Mesenchymal stem cell (in vitro differentiated cells and primary cell): ENCODE measurements around the gene IGF2BP2.
"Not testable (repeated sequence)": the region's sequence is repeated elsewhere in the genome, so short reads cannot be mapped to it uniquely, and the experiment has no call there.

Experiments used
- DNase-seq: peaks from one replicate; pipeline ENCODE4 v3.0.0-alpha.2; 2013
- H2AFZ ChIP-seq: one replicate; pipeline ENCODE4 v1.6.1; 2013; ENCODE audit warnings: low read depth, mild to moderate bottlenecking, control low read depth, inconsistent platforms, low read length, moderate library complexity
- H2AK5ac ChIP-seq: 2 replicates; pipeline ENCODE4 v1.6.1; 2013; ENCODE audit warnings: low read length, moderate library complexity, mild to moderate bottlenecking, inconsistent platforms; ENCODE audit not compliant: severe bottlenecking
- H2BK120ac ChIP-seq: one replicate; pipeline ENCODE4 v1.6.1; 2013; ENCODE audit warnings: low read depth, mild to moderate bottlenecking, inconsistent platforms, low read length, moderate library complexity
- H2BK12ac ChIP-seq, 2 experiments: one replicate each; pipeline ENCODE4 v1.6.1; 2013; ENCODE audit warnings: inconsistent platforms in 2 of 2, low read length in 2 of 2, mild to moderate bottlenecking in 2 of 2, moderate library complexity in 2 of 2, control low read depth in 1 of 2
- H2BK15ac ChIP-seq: one replicate; pipeline ENCODE4 v1.6.1; 2013; ENCODE audit warnings: mild to moderate bottlenecking, low read depth, inconsistent platforms; ENCODE audit not compliant: poor library complexity, severe bottlenecking
- H2BK5ac ChIP-seq: 2 replicates; pipeline ENCODE4 v1.6.1; 2013; ENCODE audit warnings: low read depth, mild to moderate bottlenecking, low read length, control low read depth, inconsistent platforms; ENCODE audit not compliant: poor library complexity, severe bottlenecking
- H3K14ac ChIP-seq, 2 experiments: one replicate each; pipeline ENCODE4 v1.6.1; 2013; ENCODE audit warnings: inconsistent platforms in 2 of 2, low read length in 2 of 2, control low read depth in 1 of 2, mild to moderate bottlenecking in 1 of 2, moderate library complexity in 1 of 2
- H3K18ac ChIP-seq, 2 experiments: one replicate each; pipeline ENCODE4 v1.6.1; 2013; ENCODE audit warnings: inconsistent platforms in 2 of 2, low read length in 2 of 2, control low read depth in 1 of 2, low read depth in 1 of 2, mild to moderate bottlenecking in 1 of 2
- H3K23ac ChIP-seq, 2 experiments: one replicate each; pipeline ENCODE4 v1.6.1; 2013; ENCODE audit warnings: inconsistent platforms in 2 of 2, low read length in 2 of 2, mild to moderate bottlenecking in 2 of 2, moderate library complexity in 2 of 2, control low read depth in 1 of 2
- H3K27ac ChIP-seq: 2 replicates; pipeline ENCODE4 v1.5.1; 2013; ENCODE audit warnings: mild to moderate bottlenecking, moderate library complexity, low read length, control low read depth, inconsistent platforms; ENCODE audit not compliant: poor library complexity, severe bottlenecking
- H3K27me3 ChIP-seq, 2 experiments: 2 replicates each; pipeline versions ENCODE4 v1.6.1 to v1.7.0; 2013; ENCODE audit warnings: low read length in 2 of 2, mild to moderate bottlenecking in 2 of 2, moderate library complexity in 2 of 2, control low read depth in 1 of 2, inconsistent platforms in 1 of 2; ENCODE audit not compliant: control insufficient read depth in 1 of 2, insufficient read depth in 1 of 2
- H3K36me3 ChIP-seq, 2 experiments: 2 replicates each; pipeline versions ENCODE4 v1.6.1 to v1.7.0; 2013; ENCODE audit warnings: low read length in 2 of 2, control low read depth in 1 of 2, inconsistent platforms in 1 of 2, low read depth in 1 of 2, mild to moderate bottlenecking in 1 of 2; ENCODE audit not compliant: insufficient read depth in 2 of 2, control insufficient read depth in 1 of 2
- H3K4ac ChIP-seq, 2 experiments: one replicate each; pipeline ENCODE4 v1.6.1; 2013; ENCODE audit warnings: inconsistent platforms in 2 of 2, low read length in 2 of 2, mild to moderate bottlenecking in 2 of 2, moderate library complexity in 2 of 2, control low read depth in 1 of 2, low read depth in 1 of 2
- H3K4me1 ChIP-seq: 2 replicates; pipeline ENCODE4 v1.6.1; 2013; ENCODE audit warnings: low read depth, low read length, control low read depth; ENCODE audit not compliant: control insufficient read depth, insufficient read depth
- H3K4me2 ChIP-seq: 2 replicates; pipeline ENCODE4 v1.6.1; 2013; ENCODE audit warnings: low read length, mild to moderate bottlenecking, inconsistent platforms; ENCODE audit not compliant: poor library complexity, severe bottlenecking
- H3K4me3 ChIP-seq, 2 experiments: 2 replicates each; pipeline versions ENCODE4 v1.5.1 to v1.7.0; 2013; ENCODE audit warnings: low read length in 2 of 2, mild to moderate bottlenecking in 2 of 2, control low read depth in 1 of 2, low read depth in 1 of 2; ENCODE audit not compliant: insufficient read depth in 1 of 2
- H3K79me1 ChIP-seq: replicated peaks from 2 replicates; pipeline ENCODE4 v1.6.1; 2013; ENCODE audit warnings: mild to moderate bottlenecking, control low read depth, low read length, inconsistent platforms; ENCODE audit not compliant: poor library complexity, severe bottlenecking
- H3K9ac ChIP-seq: 2 replicates; pipeline ENCODE4 v1.7.0; 2013; ENCODE audit warnings: mild to moderate bottlenecking, low read length, moderate library complexity
- H3K9me3 ChIP-seq: 2 replicates; pipeline ENCODE4 v1.7.0; 2013; ENCODE audit warnings: mild to moderate bottlenecking, low read length; ENCODE audit not compliant: control insufficient read depth
- H4K8ac ChIP-seq: one replicate; pipeline ENCODE4 v1.6.1; 2013; ENCODE audit warnings: inconsistent platforms, mild to moderate bottlenecking, low read length, moderate library complexity
- H4K91ac ChIP-seq: one replicate; pipeline ENCODE4 v1.6.1; 2013; ENCODE audit warnings: mild to moderate bottlenecking, low read length, inconsistent platforms
- WGBS: methylation state at CpG from one replicate; pipeline ENCODE4 v1.1.7; 2013; ENCODE audit warnings: mixed read lengths; 5-methylcytosine and 5-hydroxymethylcytosine counted together

The IGF2BP2 gene

GRCh38 chr3:185789134-185789533 lies 35.7 kb downstream of the IGF2BP2 start:
- no peak overlapping the region for H2AFZ ChIP-seq
- H3K9ac ChIP-seq: no peak overlapping the region
- peaks cover 23% of the 10 kb centered on the region for H3K4me1 ChIP-seq
- no peak overlapping the region for H3K4me2 ChIP-seq
- no peaks in the 10 kb centered on the region for H3K9me3 ChIP-seq
- no peak overlapping the region for H2BK12ac ChIP-seq
- H3K4ac ChIP-seq: no peak overlapping the region
- H2BK5ac ChIP-seq: no peak overlapping the region
- no peak overlapping the region for H3K14ac ChIP-seq
- H2BK120ac ChIP-seq: no peak overlapping the region
- 83% methylated on average over 1 of the region's 2 CpGs for WGBS
- H3K18ac ChIP-seq: no peak overlapping the region
- no peak overlapping the region for H4K91ac ChIP-seq
- no peak overlapping the region for H3K23ac ChIP-seq
- peaks cover 4 to 8% of the 10 kb centered on the region in 2 experiments for H3K36me3 ChIP-seq
- DNase-seq: no peak
- no peak overlapping the region for H4K8ac ChIP-seq
- no peak overlapping the region for H2AK5ac ChIP-seq
- H2BK15ac ChIP-seq: no peak overlapping the region
- H3K79me1 ChIP-seq: peaks cover 1% of the 10 kb centered on the region
- H3K27ac ChIP-seq: no peak overlapping the region
- H3K4me3 ChIP-seq: no peak overlapping the region
- H3K27me3 ChIP-seq: no peaks in the 10 kb centered on the region

DNA sequence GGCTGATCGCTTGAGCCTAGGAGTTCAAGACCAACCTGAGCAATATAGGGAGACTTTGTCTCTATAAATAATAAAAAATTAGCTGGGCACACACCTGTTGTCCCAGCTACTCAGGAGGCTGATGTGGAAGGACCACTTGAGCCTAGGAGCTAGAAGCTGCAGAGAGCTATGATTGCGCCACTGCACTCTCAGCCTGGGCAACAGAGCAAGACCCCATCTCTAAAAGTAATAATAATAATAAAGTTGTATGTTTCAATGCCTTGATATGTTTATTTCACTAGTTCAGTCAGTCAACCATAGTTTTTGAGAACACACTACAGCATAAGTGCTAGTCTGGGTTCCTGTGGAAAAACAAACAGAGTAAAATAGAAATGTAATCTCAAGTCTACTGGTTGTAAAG lies 36.5 kb downstream of the IGF2BP2 start:
- H3K4me2 ChIP-seq: no peak overlapping the region
- no peaks in the 10 kb centered on the region for H3K9me3 ChIP-seq
- no peak overlapping the region for H4K91ac ChIP-seq
- no peak overlapping the region for H3K14ac ChIP-seq
- DNase-seq: no peak
- H3K9ac ChIP-seq: no peak overlapping the region
- no peak overlapping the region for H3K27ac ChIP-seq
- no peak overlapping the region for H2BK120ac ChIP-seq
- no peak overlapping the region for H3K18ac ChIP-seq
- peaks cover 23% of the 10 kb centered on the region for H3K4me1 ChIP-seq
- H2BK12ac ChIP-seq: no peak overlapping the region
- peaks cover 4 to 9% of the 10 kb centered on the region in 2 experiments for H3K36me3 ChIP-seq
- WGBS: 100% methylated on average over 1 of the region's 2 CpGs
- H3K4ac ChIP-seq: no peak overlapping the region
- peaks cover 3% of the 10 kb centered on the region for H3K79me1 ChIP-seq
- no peaks in the 10 kb centered on the region for H3K27me3 ChIP-seq
- H3K23ac ChIP-seq: no peak overlapping the region
- H2AFZ ChIP-seq: no peak overlapping the region
- H3K4me3 ChIP-seq: no peak overlapping the region
- no peak overlapping the region for H2BK5ac ChIP-seq
- no peak overlapping the region for H4K8ac ChIP-seq
- no peak overlapping the region for H2AK5ac ChIP-seq
- H2BK15ac ChIP-seq: no peak overlapping the region

DNA sequence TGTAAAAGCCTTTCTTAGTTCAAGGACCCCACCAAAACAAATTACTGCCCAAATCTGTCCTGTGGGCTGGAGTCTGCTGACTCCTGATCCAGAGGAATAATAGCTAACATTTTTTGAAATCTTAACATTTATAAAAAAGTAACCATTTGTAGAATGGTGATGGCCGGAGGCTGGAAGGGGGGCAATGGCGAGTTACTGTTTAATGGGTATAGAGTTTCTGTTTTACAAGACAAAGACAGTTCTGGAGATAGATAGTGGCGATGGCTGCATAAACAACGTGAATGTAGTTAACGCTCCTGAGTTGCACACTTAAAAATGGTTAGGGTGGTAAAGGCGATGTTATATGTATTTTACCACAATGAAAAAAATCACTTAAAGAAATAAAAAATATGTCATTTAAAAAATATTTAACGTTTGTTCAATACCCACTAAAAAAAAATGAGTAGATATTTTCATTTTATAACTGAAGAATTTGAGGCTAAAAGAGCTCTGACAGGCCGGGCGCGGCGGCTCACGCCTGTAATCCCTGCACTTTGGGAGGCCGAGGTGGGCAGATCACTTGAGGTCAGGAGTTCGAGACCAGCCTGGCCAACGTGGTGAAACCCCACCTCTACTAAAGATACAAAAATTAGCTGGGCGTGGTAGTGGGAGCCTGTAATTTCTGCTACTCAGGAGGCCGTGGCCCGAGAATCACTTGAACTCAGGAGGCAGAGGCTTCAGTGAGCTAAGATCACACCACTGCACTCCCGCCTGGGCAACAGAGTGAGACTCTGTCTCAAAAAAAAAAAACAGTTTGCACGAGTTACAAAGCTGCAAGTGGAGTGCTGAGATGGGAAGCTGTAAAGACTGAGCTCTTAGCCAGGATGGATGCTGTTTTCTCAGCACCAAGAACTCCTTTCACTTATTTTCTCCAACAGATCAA lies 37.6 kb downstream of the IGF2BP2 start:
- Histone ChIP-seq H2BK15ac (no peak overlapping the region), H4K8ac (no peak overlapping the region), H3K79me1 (peaks cover 3% of the 10 kb centered on the region), H2BK12ac (no peak overlapping the region), H3K9me3 (no peaks in the 10 kb centered on the region), H2AFZ (no peak overlapping the region), H3K4ac (no peak overlapping the region), H2AK5ac (no peak overlapping the region), H3K4me1 (peaks cover 22% of the 10 kb centered on the region), H2BK5ac (no peak overlapping the region), H3K14ac (no peak overlapping the region), H3K9ac (no peak overlapping the region), H3K18ac (no peak overlapping the region), H3K4me3 (no peak overlapping the region), H3K23ac (no peak overlapping the region), H3K36me3 (peaks cover 6 to 9% of the 10 kb centered on the region in 2 experiments), H3K27ac (peak overlapping the region; percentile 29), H4K91ac (no peak overlapping the region), H2BK120ac (no peak overlapping the region), H3K4me2 (peak overlapping the region; percentile 33), H3K27me3 (no peaks in the 10 kb centered on the region)
- 79% methylated on average over 13 of the region's 20 CpGs for WGBS
- no peak for DNase-seq

- H3K4me1 ChIP-seq: peaks cover 22% of the 10 kb centered on the region
- H2BK12ac ChIP-seq, H3K36me3 ChIP-seq, H3K9ac ChIP-seq, H3K4me3 ChIP-seq, H3K4ac ChIP-seq, H3K27ac ChIP-seq, H2AK5ac ChIP-seq, H3K9me3 ChIP-seq, DNase-seq, H4K91ac ChIP-seq, H3K79me1 ChIP-seq, H2BK5ac ChIP-seq, H3K14ac ChIP-seq, H3K23ac ChIP-seq, H4K8ac ChIP-seq, H2BK15ac ChIP-seq, H2BK120ac ChIP-seq, H3K4me2 ChIP-seq, H3K27me3 ChIP-seq, H3K18ac ChIP-seq, H2AFZ ChIP-seq: not testable (repeated sequence)
- whole genome bisulfite sequencing: 76% methylated on average over 8 of the region's 8 CpGs
These were observed 38.6 kb downstream of the IGF2BP2 start for GRCh38 chr3:185786258-185786657.
